SK-N-SH (cell line): Measurements from ENCODE around the gene TGFB2. TPM values are rescaled to one million over a fixed set of nuclear protein-coding genes. Genes with fewer than 3 reads are reported as not detected.

Experiments used
- polyA plus RNA-seq, 3 experiments: library from polyadenylated mRNA; depleted of rRNA; stranded (reverse); fragments of >200 nt; gene quantifications; 2 replicates each; pipeline ENCODE4 v1.2.3, GENCODE V29; 2012
- small RNA-seq, 7 experiments: library from RNA; depleted of rRNA; stranded (forward); fragments of <200 nt; gene quantifications; one replicate each; pipeline ENCODE3, GENCODE V24; 2012

Gene TGFB2
- polyA plus RNA-seq, 1 of the 3 experiments (the other 2 are of a cell fraction), result 2.4 TPM

Small RNA genes within 50 kb of the gene (small RNA-seq; reads per million reads assigned to genes)
- 0 reads per million in 7 experiments for gene AC096638.1

Other genes starting within 250 kb of the TGFB2 start
- 2.1 and 2.8 TPM in 2 replicates for gene RRP15, start 60.0 kb upstream of the TGFB2 start, polyA plus RNA-seq (2012; rRNA removed)